Omental fat pad (tissue), 4 donors: ENCODE measurements around the gene DCC. TPM values are rescaled to one million over a fixed set of nuclear protein-coding genes. Genes with fewer than 3 reads are reported as not detected.
"Not testable (repeated sequence)": the region's sequence is repeated elsewhere in the genome, so short reads cannot be mapped to it uniquely, and the experiment has no call there.

Experiments
- ATAC-seq: fragments of 150-250 bp; one replicate; pipeline ENCODE4 v1.9.1; 2016; ENCODE audit warnings: mild to moderate bottlenecking, moderate library complexity; ENCODE audit not compliant: low FRiP score
- DNase-seq: peaks from one replicate; pipeline ENCODE4 v3.0.0-alpha.2; 2019; ENCODE audit warnings: low spot score
- total RNA-seq, 4 donors: library from RNA; depleted of rRNA; stranded (reverse); fragments of >200 nt; gene quantifications; one replicate each; pipeline ENCODE4 v1.1.0, GENCODE V29; 2016
- TF ChIP-seq, protein P1 (sequence below), 3 donors: fragments of 450-650 bp; IDR thresholded peaks; one replicate each; pipeline ENCODE4 v1.5.1; 2016 to 2017; ENCODE audit warnings: antibody characterized with exemption in 3 of 3, mild to moderate bottlenecking in 3 of 3, moderate library complexity in 2 of 3

DCC gene
- total RNA-seq, 4 donors from 2014 or later = 0.12 to 0.63 TPM; not detected in 2

DNA sequence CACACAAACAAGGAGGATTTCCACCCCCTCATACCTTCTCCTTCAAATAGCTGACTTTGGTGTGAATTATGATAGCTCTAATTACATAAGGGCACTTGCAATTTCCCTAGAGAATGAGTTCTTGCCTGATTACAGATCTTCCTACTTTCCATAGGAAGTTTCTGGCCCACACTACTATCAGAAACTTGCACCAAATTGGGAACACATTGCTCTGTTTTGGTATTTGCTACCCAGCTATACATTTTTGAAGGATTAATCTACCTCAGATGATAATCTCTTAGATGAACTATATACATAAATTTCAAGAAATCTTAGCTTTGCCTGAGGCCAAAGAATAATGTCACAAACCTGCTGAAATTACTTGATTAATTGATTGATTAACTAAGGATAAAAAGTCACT lies 4.9 kb downstream of the DCC start:
- DNase-seq (no peak), ATAC-seq (no peak)
- TF ChIP-seq, protein P1, sequence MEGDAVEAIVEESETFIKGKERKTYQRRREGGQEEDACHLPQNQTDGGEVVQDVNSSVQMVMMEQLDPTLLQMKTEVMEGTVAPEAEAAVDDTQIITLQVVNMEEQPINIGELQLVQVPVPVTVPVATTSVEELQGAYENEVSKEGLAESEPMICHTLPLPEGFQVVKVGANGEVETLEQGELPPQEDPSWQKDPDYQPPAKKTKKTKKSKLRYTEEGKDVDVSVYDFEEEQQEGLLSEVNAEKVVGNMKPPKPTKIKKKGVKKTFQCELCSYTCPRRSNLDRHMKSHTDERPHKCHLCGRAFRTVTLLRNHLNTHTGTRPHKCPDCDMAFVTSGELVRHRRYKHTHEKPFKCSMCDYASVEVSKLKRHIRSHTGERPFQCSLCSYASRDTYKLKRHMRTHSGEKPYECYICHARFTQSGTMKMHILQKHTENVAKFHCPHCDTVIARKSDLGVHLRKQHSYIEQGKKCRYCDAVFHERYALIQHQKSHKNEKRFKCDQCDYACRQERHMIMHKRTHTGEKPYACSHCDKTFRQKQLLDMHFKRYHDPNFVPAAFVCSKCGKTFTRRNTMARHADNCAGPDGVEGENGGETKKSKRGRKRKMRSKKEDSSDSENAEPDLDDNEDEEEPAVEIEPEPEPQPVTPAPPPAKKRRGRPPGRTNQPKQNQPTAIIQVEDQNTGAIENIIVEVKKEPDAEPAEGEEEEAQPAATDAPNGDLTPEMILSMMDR (IDR thresholded peaks at IDR 0.05) = no peak

DNA sequence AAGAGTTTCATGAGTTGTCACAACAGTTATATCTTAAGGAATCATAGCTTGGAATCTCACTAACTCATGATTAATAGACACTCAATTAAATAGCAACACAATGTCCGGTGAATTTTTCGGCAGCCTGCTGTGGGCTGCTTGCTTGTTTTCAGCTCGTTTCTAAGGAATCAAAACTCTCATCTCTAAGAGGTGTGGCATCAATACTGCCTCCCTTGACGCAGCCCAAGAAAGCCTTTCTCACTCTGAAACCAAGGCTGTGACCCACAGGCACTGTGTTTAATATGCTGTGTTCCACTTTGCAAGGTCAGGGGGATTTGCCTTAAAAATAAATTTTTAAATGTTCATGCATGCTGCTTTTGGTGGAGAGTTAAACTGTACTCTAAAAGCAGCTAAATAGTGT lies 5.4 kb downstream of the DCC start:
- DNase-seq (no peak), ATAC-seq (no peak)
- TF ChIP-seq, protein P1 (IDR thresholded peaks at IDR 0.05) = no peak

DNA sequence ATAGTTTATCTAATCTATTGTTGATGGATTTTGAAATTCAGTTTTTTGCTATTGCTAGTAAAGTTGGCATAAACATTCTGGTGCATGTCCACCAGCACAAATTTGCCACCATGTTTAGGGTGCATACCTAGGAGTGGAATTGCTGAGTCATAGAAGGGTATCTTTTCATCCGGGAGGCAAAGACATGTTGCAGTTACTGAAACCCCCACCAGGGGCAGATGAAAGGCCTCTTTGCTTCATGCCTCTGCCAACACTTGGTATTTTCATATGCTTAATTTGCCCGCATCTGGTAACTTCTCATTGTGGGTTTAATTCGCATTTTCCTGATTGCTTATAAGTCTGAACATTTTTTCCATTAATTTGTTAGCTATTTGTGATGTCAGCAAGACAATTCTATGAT lies 8.2 kb downstream of the DCC start:
- TF ChIP-seq, protein P1 (IDR thresholded peaks at IDR 0.05) = no peak
- DNase-seq = no peak
- ATAC-seq = no peak

GRCh38 chr18:52349498-52349897 lies 9.5 kb downstream of the DCC start:
- no peak for ATAC-seq
- TF ChIP-seq, protein P1 (IDR thresholded peaks at IDR 0.05) = no peak
- no peak for DNase-seq

- ATAC-seq = no peak
- no peak for DNase-seq
- TF ChIP-seq, protein P1 (IDR thresholded peaks at IDR 0.05) = no peak
These were observed 12.9 kb downstream of the DCC start for GRCh38 chr18:52352920-52353319.

- DNase-seq (no peak), ATAC-seq (no peak)
- TF ChIP-seq, protein P1 (IDR thresholded peaks at IDR 0.05) = no peak
These were observed 13.6 kb downstream of the DCC start for GRCh38 chr18:52353589-52353988.

- TF ChIP-seq, protein P1 (IDR thresholded peaks at IDR 0.05) = no peak
- no peak for DNase-seq
- ATAC-seq = no peak
These were observed 23.9 kb downstream of the DCC start for GRCh38 chr18:52363861-52364260.

- ATAC-seq, DNase-seq: not testable (repeated sequence)
These were observed 26.9 kb downstream of the DCC start for GRCh38 chr18:52366851-52367250.
